HG03280 (cell line): ENCODE results near the gene ATP4A.

Source experiments
- ATAC-seq: cut with Tn5 transposase; IDR thresholded peaks from one replicate; pipeline ENCODE4 v1.9.1; 2021; ENCODE audit warnings: mild to moderate bottlenecking, moderate library complexity; ENCODE audit not compliant: unreplicated experiment

Gene ATP4A

DNA sequence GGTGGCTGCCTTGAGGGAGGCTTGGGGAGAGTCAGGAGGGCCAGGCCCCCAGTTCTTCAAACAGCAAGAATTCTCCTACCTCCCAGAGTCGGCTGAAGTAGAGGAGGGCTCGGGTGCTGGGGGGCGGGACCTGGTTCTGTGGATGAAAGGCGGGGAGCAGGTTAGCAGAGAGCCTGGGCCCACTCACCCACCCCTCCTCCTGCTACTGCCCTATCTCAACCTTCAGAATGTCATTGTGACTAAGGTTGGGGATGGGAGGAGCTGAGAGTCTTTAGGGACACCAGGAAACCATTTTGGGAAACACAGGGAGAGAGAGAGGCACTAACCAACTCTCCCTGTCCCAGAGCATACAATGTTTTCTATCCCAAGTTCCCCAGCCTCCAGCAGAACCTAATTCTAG, 60.7 kb downstream of the ATP4A start:
- ATAC-seq = no peak

DNA sequence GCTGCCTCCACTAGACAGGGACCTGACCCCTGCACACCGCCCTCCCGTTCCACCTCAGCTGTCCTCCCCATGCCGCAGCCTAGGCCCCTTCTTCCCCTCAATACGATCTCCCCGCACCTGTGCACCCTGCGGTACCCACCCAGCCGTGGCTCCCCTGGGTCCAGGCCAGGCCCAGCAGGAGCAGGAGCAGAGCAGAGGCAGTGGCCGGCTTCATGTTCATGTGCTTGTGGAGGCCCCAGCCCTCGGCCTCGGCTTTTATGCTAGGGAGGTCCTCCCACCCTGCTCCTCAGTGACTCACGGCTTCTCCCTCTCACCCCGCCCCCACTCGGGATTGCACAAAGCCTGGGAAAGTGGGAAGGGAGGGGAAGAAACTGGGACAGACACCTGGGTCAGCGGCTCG, 61.8 kb downstream of the ATP4A start:
- no peak for ATAC-seq

DNA sequence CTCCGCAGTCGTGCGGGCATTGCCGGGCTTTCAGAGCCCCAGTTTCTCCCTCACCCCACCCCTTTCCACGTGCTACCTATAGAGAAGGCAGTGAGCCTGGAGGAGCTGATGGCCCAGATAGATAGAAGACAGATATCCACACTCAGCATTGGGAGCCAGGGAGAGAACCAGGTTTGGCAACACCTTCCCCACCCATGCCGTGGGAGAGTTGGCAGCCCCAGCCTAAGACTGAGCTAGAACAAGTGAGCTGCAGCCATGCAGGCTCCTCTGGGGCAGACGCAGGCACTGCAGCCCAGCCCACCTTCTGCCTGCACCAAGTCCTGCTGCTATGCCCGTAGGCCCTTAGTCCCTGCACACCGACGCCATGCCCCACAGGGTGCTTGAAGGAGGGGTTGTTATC, 62.8 kb downstream of the ATP4A start:
- no peak for ATAC-seq
